Measurements from ENCODE around the gene RERE. TPM values are rescaled to one million over a fixed set of nuclear protein-coding genes. Genes with fewer than 3 reads are reported as not detected.

Gene RERE
- total and polyA plus RNA-seq, 2 donors (not counting 3 experiments of a cell fraction or from before 2014, with no cell fraction given) = 14.1 to 113 TPM

- intact Hi-C loops (cut with micrococcal nuclease) = no loop called here
- H3K9ac ChIP-seq (replicated peaks; ENCODE audit: extremely low read depth, insufficient read depth, low read length) = no peak overlapping the region
- DNase-seq (ENCODE audit: low read depth, low spot score) (no peak), FAIRE-seq (no peak)
- no peaks in the 10 kb centered on the region for H4K20me1 ChIP-seq (replicated peaks; ENCODE audit: control insufficient read depth, extremely low read depth, insufficient read depth, low read length)
- H3K27me3 ChIP-seq (ENCODE audit: control insufficient read depth in 2 of 2, insufficient read depth in 2 of 2, low read length in 2 of 2) = no peaks in the 10 kb centered on the region
- H3K36me3 ChIP-seq (ENCODE audit: control insufficient read depth in 2 of 2, extremely low read depth in 1 of 2, insufficient read depth in 2 of 2, low read length in 2 of 2) = no peaks in the 10 kb centered on the region
- H3K4me1 ChIP-seq (ENCODE audit: control insufficient read depth, extremely low read depth, insufficient read depth, low read length) = no peaks in the 10 kb centered on the region
- no peak overlapping the region for H2AFZ ChIP-seq (ENCODE audit: low read depth, low read length)
- H3K79me2 ChIP-seq (ENCODE audit: control insufficient read depth, insufficient read depth, low read length) = no peaks in the 10 kb centered on the region
- no peak overlapping the region for H3K27ac ChIP-seq (ENCODE audit: insufficient read depth, low read depth, low read length)
- dilution Hi-C loops (cut with MboI; ENCODE audit: extremely low pct_ligation_motif_present, low sequenced_read_pairs) = no loop called here
- H3K4me2 ChIP-seq (ENCODE audit: insufficient read depth, low read length) = no peak overlapping the region
- H3K9me1 ChIP-seq (replicated peaks; ENCODE audit: control insufficient read depth, extremely low read depth, insufficient read depth, low read length) = no peaks in the 10 kb centered on the region
- no peaks in the 10 kb centered on the region for H3K9me3 ChIP-seq (replicated peaks; ENCODE audit: control insufficient read depth, insufficient read depth, low read length)
- no TSS peak for BruUV-seq (replicated peaks)
- TF ChIP-seq POLR2A (IDR thresholded peaks at IDR 0.05; ENCODE audit: low read depth, low read length) (no peak), POLR2AphosphoS5 (IDR thresholded peaks at IDR 0.05; ENCODE audit: insufficient read depth, low read depth, low read length) (no peak)
- ChIA-PET CTCF (interaction anchor here (1.9 kb wide), 2 partner anchors 28 to 327 kb away, joined by 6 to 8 read pairs; no protein-coding TSS in a partner anchor), POLR2A (no interaction called here)
- H3K4me3 ChIP-seq (replicated peaks in 1 of 3; ENCODE audit: insufficient read depth in 1 of 3, low read depth in 1 of 3, low read length in 3 of 3) = no peak overlapping the region
These were observed 475.1 kb downstream of the RERE start for GRCh38 chr1:8342325-8342724.

DNA sequence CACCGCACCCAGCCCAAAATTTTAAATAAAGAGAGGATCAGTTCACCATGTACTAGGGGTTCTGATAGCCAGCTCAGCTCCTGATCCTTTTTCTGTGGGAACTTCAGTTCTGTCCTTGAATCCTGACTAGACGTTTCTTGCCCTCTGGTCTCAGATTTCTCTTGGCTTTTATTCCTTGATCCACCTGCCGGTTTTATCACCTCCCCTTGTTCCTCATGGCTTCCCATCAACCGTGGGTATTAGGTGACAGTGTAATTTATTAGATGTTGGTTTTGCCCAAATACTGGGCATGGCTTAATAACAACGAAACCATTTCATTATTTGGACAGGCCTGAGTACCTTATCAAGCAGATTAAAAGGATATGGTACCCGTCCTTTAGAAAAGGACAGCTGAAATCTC, 477.0 kb downstream of the RERE start:
- ChIA-PET CTCF (interaction anchor here (1.4 to 1.7 kb wide), 3 partner anchors 9 to 26 kb away, joined by 3 to 6 read pairs (median 4); no protein-coding TSS in a partner anchor), POLR2A (interaction anchor here (0.5 kb wide), 1 partner anchor 477 kb away, joined by 4 read pairs; the partner anchor contains the start of gene RERE)
- Histone ChIP-seq H3K9ac (replicated peaks; ENCODE audit: extremely low read depth, insufficient read depth, low read length) (no peak overlapping the region), H3K4me3 (replicated peaks in 1 of 3; ENCODE audit: insufficient read depth in 1 of 3, low read depth in 1 of 3, low read length in 3 of 3) (no peak overlapping the region), H3K9me1 (replicated peaks; ENCODE audit: control insufficient read depth, extremely low read depth, insufficient read depth, low read length) (no peaks in the 10 kb centered on the region), H3K79me2 (ENCODE audit: control insufficient read depth, insufficient read depth, low read length) (no peaks in the 10 kb centered on the region), H3K9me3 (replicated peaks; ENCODE audit: control insufficient read depth, insufficient read depth, low read length) (no peaks in the 10 kb centered on the region), H3K36me3 (ENCODE audit: control insufficient read depth in 2 of 2, extremely low read depth in 1 of 2, insufficient read depth in 2 of 2, low read length in 2 of 2) (no peaks in the 10 kb centered on the region), H3K27ac (ENCODE audit: insufficient read depth, low read depth, low read length) (no peak overlapping the region), H3K4me1 (ENCODE audit: control insufficient read depth, extremely low read depth, insufficient read depth, low read length) (no peaks in the 10 kb centered on the region), H3K4me2 (ENCODE audit: insufficient read depth, low read length) (no peak overlapping the region), H4K20me1 (replicated peaks; ENCODE audit: control insufficient read depth, extremely low read depth, insufficient read depth, low read length) (no peaks in the 10 kb centered on the region), H3K27me3 (ENCODE audit: control insufficient read depth in 2 of 2, insufficient read depth in 2 of 2, low read length in 2 of 2) (no peaks in the 10 kb centered on the region), H2AFZ (ENCODE audit: low read depth, low read length) (no peak overlapping the region)
- dilution Hi-C loops (cut with MboI; ENCODE audit: extremely low pct_ligation_motif_present, low sequenced_read_pairs) = no loop called here
- TF ChIP-seq MYC (IDR thresholded peaks at IDR 0.05; ENCODE audit: low read depth, low read length) (no peak), POLR2AphosphoS5 (IDR thresholded peaks at IDR 0.05; ENCODE audit: insufficient read depth, low read depth, low read length) (no peak), EZH2 (IDR thresholded peaks at IDR 0.05; ENCODE audit: borderline replicate concordance, low read depth, low read length, severe bottlenecking) (no peak), JUN (IDR thresholded peaks at IDR 0.05; ENCODE audit: borderline replicate concordance, insufficient read depth, insufficient read length, low read depth) (no peak), FOS (IDR thresholded peaks at IDR 0.05; ENCODE audit: borderline replicate concordance, insufficient read depth, low read length) (no peak), GATA2 (IDR thresholded peaks at IDR 0.05; ENCODE audit: insufficient read depth, insufficient read length, low read depth, low read length) (no peak), POLR2A (IDR thresholded peaks at IDR 0.05; ENCODE audit: low read depth, low read length) (no peak), CTCF (IDR thresholded peaks at IDR 0.05; ENCODE audit: extremely low read depth in 1 of 2, insufficient read depth in 1 of 2, low read depth in 1 of 2, low read length in 2 of 2) (no peak), MAX (IDR thresholded peaks at IDR 0.05; ENCODE audit: insufficient read depth, insufficient read length) (no peak)
- DNase-seq (ENCODE audit: low read depth, low spot score) = no peak
- no TSS peak for BruUV-seq (replicated peaks)
- FAIRE-seq = no peak
- intact Hi-C loops (cut with micrococcal nuclease) = no loop called here
